Lower lobe of right lung (tissue), 2 donors: Measurements from ENCODE around the gene CSNK1G3. TPM values are rescaled to one million over a fixed set of nuclear protein-coding genes. Genes with fewer than 3 reads are reported as not detected.

Experiments
- ATAC-seq, 2 donors: fragments of 200-7000 bp; cut with Tn5 transposase; one replicate each; pipeline ENCODE4 v1.9.1; 2020 to 2022; ENCODE audit warnings: mild to moderate bottlenecking in 2 of 2, moderate library complexity in 2 of 2
- DNase-seq: peaks from one replicate; pipeline ENCODE4 v3.0.0-alpha.2; 2020
- H3K27ac ChIP-seq: fragments of 200-600 bp; one replicate; pipeline ENCODE4 v1.8.0; 2022
- H3K27me3 ChIP-seq: fragments of 200-600 bp; one replicate; pipeline ENCODE4 v1.8.0; 2022; ENCODE audit warnings: low read depth
- H3K36me3 ChIP-seq: fragments of 200-600 bp; one replicate; pipeline ENCODE4 v1.8.0; 2022; ENCODE audit warnings: mild to moderate bottlenecking
- H3K4me1 ChIP-seq: fragments of 200-600 bp; one replicate; pipeline ENCODE4 v1.8.0; 2022
- H3K4me3 ChIP-seq: fragments of 200-600 bp; one replicate; pipeline ENCODE4 v1.8.0; 2022; ENCODE audit warnings: mild to moderate bottlenecking
- H3K9me3 ChIP-seq: fragments of 200-600 bp; one replicate; pipeline ENCODE4 v1.8.0; 2022
- intact Hi-C: fragments of 100-400 bp; cut with DNase I; formaldehyde crosslinking; loops from one replicate; pipeline ENCODE4 v1.11.0; 2022
- total RNA-seq: library from RNA; stranded (reverse); fragmentation: NEBNext Ultra II Directional; extraction: Animal tissue kit (Norgen Biotek cat#: 25700); gene quantifications from one replicate; pipeline ENCODE4 v1.2.1, GENCODE V29; 2021
- TF ChIP-seq, protein P1 (sequence below): fragments of 200-600 bp; IDR thresholded peaks from one replicate; pipeline ENCODE4 v1.8.0; 2022; ENCODE audit warnings: antibody characterized with exemption, mild to moderate bottlenecking
- donor health status: DM: no; HTN: yes; CAD: no; lungs with severe emphysema.

The CSNK1G3 gene
- total RNA-seq, 1 donor from 2014 or later: 35.2 TPM

DNA sequence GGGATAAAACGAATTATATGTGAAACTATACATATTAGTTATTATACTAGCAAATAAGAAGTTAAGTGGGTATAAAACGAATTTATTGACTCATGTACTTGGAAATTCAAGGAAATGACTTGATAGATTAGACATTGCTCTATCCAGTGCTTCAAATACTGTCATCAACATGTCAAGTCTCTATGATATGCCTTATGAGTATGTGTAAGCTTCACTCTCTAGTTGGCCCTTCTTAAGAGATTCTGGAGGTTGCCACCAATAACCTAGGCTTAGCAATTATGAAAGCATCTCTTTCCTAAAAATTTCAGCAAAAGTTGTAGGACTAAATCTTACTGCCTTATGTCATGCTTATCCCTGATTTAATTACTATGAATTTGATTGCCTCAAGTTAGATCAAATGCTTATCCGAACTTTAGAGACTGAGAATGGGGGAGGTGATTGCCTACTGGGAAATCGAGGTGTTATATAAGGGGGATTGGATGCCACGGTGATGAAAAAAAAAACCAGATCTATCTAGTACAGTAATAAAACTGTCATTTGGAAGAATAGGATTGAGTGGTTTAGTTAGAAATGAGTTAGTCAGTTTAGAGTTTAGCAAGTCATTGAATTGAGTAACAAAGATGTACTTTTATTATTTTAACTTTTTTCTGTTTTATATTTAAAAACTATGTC is 46.9 kb downstream of the CSNK1G3 start:
- intact Hi-C loops: no loop called here
- ATAC-seq (no peak), DNase-seq (no peak)

DNA sequence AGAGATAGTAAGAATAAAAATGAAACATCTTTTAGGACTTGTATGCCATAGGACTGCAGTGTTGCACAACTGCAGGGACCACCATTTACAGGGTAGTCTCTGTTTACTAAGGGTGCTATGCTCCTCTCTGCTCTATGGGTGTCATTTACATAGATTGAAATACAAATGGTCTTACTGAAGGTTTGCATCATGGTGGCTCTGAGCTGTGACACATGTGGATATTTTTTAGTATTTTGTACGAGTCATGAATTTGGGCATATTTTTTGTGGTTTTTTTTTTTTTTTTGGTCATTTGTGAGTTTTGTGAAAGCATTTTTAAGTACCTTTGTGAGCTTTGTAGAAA is 47.4 kb downstream of the CSNK1G3 start:
- TF ChIP-seq, protein P1, sequence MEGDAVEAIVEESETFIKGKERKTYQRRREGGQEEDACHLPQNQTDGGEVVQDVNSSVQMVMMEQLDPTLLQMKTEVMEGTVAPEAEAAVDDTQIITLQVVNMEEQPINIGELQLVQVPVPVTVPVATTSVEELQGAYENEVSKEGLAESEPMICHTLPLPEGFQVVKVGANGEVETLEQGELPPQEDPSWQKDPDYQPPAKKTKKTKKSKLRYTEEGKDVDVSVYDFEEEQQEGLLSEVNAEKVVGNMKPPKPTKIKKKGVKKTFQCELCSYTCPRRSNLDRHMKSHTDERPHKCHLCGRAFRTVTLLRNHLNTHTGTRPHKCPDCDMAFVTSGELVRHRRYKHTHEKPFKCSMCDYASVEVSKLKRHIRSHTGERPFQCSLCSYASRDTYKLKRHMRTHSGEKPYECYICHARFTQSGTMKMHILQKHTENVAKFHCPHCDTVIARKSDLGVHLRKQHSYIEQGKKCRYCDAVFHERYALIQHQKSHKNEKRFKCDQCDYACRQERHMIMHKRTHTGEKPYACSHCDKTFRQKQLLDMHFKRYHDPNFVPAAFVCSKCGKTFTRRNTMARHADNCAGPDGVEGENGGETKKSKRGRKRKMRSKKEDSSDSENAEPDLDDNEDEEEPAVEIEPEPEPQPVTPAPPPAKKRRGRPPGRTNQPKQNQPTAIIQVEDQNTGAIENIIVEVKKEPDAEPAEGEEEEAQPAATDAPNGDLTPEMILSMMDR: no peak
- DNase-seq (no peak), ATAC-seq (no peak)
- no peaks in the 10 kb centered on the region for H3K27me3 ChIP-seq
- no peak overlapping the region for H3K27ac ChIP-seq
- no peaks in the 10 kb centered on the region for H3K4me1 ChIP-seq
- no peaks in the 10 kb centered on the region for H3K9me3 ChIP-seq
- no peak overlapping the region for H3K4me3 ChIP-seq
- no peaks in the 10 kb centered on the region for H3K36me3 ChIP-seq
- intact Hi-C loops: no loop called here

More for the DNA sequence above, 46.9 kb downstream of the CSNK1G3 start:
- TF ChIP-seq, protein P1: no peak
- Histone ChIP-seq H3K9me3 (no peaks in the 10 kb centered on the region), H3K36me3 (no peaks in the 10 kb centered on the region), H3K27ac (no peak overlapping the region), H3K4me1 (no peaks in the 10 kb centered on the region), H3K27me3 (no peaks in the 10 kb centered on the region), H3K4me3 (no peak overlapping the region)

DNA sequence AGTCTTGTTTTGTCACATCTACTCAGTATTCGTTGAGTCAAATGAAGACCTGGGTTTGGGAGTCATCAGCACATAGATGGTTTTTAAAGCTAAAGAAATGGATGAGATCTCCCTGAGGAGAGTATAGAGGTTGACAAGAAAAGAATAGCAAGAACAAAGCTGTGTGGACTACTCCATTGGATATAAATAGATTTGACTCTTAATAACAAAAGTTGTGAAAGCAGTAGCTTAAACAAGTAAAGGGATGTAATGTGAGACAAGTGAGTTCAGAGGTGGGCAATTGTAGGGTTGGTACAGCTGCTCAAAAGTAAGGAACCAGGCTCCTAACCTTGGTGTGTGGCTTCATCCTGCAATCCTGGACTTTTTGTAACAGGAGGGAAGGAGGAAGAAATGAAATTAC is 49.3 kb downstream of the CSNK1G3 start:
- no peak for DNase-seq
- no peak overlapping the region for H3K4me3 ChIP-seq
- H3K9me3 ChIP-seq: no peaks in the 10 kb centered on the region
- no peaks in the 10 kb centered on the region for H3K27me3 ChIP-seq
- no peak for ATAC-seq
- intact Hi-C loops: no loop called here
- H3K4me1 ChIP-seq: no peaks in the 10 kb centered on the region
- no peak overlapping the region for H3K27ac ChIP-seq
- TF ChIP-seq, protein P1: no peak
- no peaks in the 10 kb centered on the region for H3K36me3 ChIP-seq

DNA sequence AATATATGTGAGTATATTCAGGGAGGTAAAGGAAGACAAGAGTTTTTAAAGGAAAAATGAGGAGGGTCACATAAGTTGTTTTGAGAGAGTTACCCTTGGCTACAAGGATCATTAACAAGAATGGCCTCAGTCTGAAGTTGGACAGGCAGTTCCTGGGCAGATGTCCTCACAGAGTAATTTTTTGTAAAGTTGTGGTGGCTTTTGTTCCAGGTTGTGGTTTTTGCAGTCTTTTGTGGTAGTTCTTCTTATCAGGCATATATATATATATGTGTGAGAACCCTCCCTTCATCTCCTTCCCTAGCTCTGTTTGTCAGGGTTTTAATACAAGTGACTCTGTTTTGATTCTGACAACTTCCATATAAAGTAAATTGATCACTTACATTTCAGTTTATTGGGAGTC is 60.0 kb downstream of the CSNK1G3 start:
- no peaks in the 10 kb centered on the region for H3K9me3 ChIP-seq
- DNase-seq (no peak), ATAC-seq (no peak)
- H3K4me1 ChIP-seq: no peaks in the 10 kb centered on the region
- no peaks in the 10 kb centered on the region for H3K36me3 ChIP-seq
- H3K27me3 ChIP-seq: no peaks in the 10 kb centered on the region
- intact Hi-C loops: no loop called here
- TF ChIP-seq, protein P1: no peak
- H3K27ac ChIP-seq: no peak overlapping the region
- H3K4me3 ChIP-seq: no peak overlapping the region

DNA sequence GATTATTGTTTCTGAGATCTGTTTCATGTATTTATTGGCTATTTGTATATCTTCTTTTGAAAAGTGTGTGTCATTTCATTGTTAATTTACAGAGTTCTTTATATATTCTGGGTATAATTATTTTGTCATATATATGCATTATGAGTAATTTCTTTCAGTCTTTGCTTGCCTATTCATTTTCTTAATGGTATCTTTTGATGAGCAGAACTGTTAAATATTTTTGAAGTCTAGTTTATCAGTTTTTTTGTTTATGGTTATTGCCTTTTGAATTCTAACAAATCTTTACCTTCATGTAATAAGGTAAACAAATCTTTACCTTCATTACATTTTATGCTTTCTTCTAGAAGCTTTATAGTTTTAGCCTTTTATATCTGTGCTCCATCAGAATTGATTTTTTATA is 66.4 kb downstream of the CSNK1G3 start:
- ATAC-seq: no peak
- TF ChIP-seq, protein P1: no peak

DNA sequence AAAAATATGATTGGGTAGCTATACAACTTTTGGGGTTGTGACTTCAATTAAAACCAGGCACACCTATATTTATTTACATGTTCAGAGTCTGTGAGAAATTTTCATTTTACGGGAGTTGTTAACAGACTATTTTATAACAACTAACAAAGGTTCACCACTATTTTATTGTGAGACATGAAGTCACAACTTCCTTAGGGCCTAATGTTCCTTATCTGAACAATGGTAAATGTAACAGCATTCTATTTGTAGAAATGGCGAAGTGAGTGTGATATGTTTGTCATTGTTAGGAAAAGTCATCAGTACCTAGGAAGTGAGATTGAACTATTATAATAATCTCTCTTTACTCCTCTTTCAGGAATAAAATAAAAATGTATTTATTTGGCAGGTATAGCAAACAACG is 67.4 kb downstream of the CSNK1G3 start:
- no peak for DNase-seq
- Histone ChIP-seq H3K27ac (no peak overlapping the region), H3K36me3 (peaks cover 4% of the 10 kb centered on the region), H3K9me3 (no peaks in the 10 kb centered on the region), H3K4me3 (no peak overlapping the region), H3K27me3 (no peaks in the 10 kb centered on the region), H3K4me1 (no peaks in the 10 kb centered on the region)
- ATAC-seq: no peak
- intact Hi-C loops: no loop called here
- TF ChIP-seq, protein P1: no peak

More for the DNA sequence above, 66.4 kb downstream of the CSNK1G3 start:
- H3K27me3 ChIP-seq: no peaks in the 10 kb centered on the region
- H3K36me3 ChIP-seq: peaks cover 4% of the 10 kb centered on the region
- no peak overlapping the region for H3K4me3 ChIP-seq
- no peaks in the 10 kb centered on the region for H3K9me3 ChIP-seq
- H3K4me1 ChIP-seq: no peaks in the 10 kb centered on the region
- DNase-seq: no peak
- intact Hi-C loops: no loop called here
- H3K27ac ChIP-seq: no peak overlapping the region
